Measurements from ENCODE around the gene GLB1L3.

Gene GLB1L3

GRCh38 chr11:134231958-134232659 is 44.1 kb upstream of the GLB1L3 start:
- no peak for TF ChIP-seq CTCF (IDR thresholded peaks at IDR 0.05; ENCODE audit: insufficient read depth, low read depth, low read length, missing control alignments)
- H3K4me3 ChIP-seq (ENCODE audit: low read depth, low read length) = no peak overlapping the region
- no peak for DNase-seq (ENCODE audit: low read depth)

- H3K4me3 ChIP-seq (ENCODE audit: low read depth, low read length) = no peak overlapping the region
- no peak for DNase-seq (ENCODE audit: low read depth)
- no peak for TF ChIP-seq CTCF (IDR thresholded peaks at IDR 0.05; ENCODE audit: insufficient read depth, low read depth, low read length, missing control alignments)
These were observed 42.4 kb upstream of the GLB1L3 start for GRCh38 chr11:134233729-134234179.

- H3K4me3 ChIP-seq (ENCODE audit: low read depth, low read length) = no peak overlapping the region
- TF ChIP-seq CTCF (IDR thresholded peaks at IDR 0.05; ENCODE audit: insufficient read depth, low read depth, low read length, missing control alignments) = no peak
- no peak for DNase-seq (ENCODE audit: low read depth)
These were observed 40.8 kb upstream of the GLB1L3 start for GRCh38 chr11:134235399-134235798.

- DNase-seq (ENCODE audit: low read depth) = no peak
These were observed 39.2 kb upstream of the GLB1L3 start for GRCh38 chr11:134236834-134237556.

GRCh38 chr11:134237557-134237922 is 38.6 kb upstream of the GLB1L3 start:
- no peak for DNase-seq (ENCODE audit: low read depth)
- no peak for TF ChIP-seq CTCF (IDR thresholded peaks at IDR 0.05; ENCODE audit: insufficient read depth, low read depth, low read length, missing control alignments)
- no peak overlapping the region for H3K4me3 ChIP-seq (ENCODE audit: low read depth, low read length)

More at GRCh38 chr11:134236834-134237556, 39.2 kb upstream of the GLB1L3 start:
- no peak overlapping the region for H3K4me3 ChIP-seq (ENCODE audit: low read depth, low read length)
- no peak for TF ChIP-seq CTCF (IDR thresholded peaks at IDR 0.05; ENCODE audit: insufficient read depth, low read depth, low read length, missing control alignments)

GRCh38 chr11:134238956-134239355 is 37.2 kb upstream of the GLB1L3 start:
- DNase-seq (ENCODE audit: low read depth) = no peak
- H3K4me3 ChIP-seq (ENCODE audit: low read depth, low read length) = no peak overlapping the region
- TF ChIP-seq CTCF (IDR thresholded peaks at IDR 0.05; ENCODE audit: insufficient read depth, low read depth, low read length, missing control alignments) = no peak

Data from GM12865 (cell line).